C4-2B (cell line): ENCODE data around the gene ABCF2.

Source experiments
- CTCF ChIP-seq: fragments of 450-650 bp; conservative IDR thresholded peaks from 2 replicates; pipeline ENCODE4 v1.5.1; 2017; ENCODE audit warnings: mild to moderate bottlenecking
- ZFX ChIP-seq: fragments of 450-650 bp; IDR thresholded peaks from 2 replicates; pipeline ENCODE4 v1.6.1; 2017

- TF ChIP-seq CTCF (no peak), ZFX (no peak)
These were observed 59.6 kb downstream of the ABCF2 start, which contains the start of gene GBX1 for GRCh38 chr7:151167197-151167961.
